Measurements from ENCODE around the gene UTY.

UTY gene

GRCh38 chrY:13250421-13250820, 229.4 kb downstream of the UTY start:
- TF ChIP-seq ZNF549 (tag by site-specific recombination; IDR thresholded peaks at IDR 0.05) (no peak), ZNF37A (tag by site-specific recombination; IDR thresholded peaks at IDR 0.05) (no peak), ZNF596 (tag by site-specific recombination; IDR thresholded peaks at IDR 0.05) (no peak), ZNF112 (tag by site-specific recombination; IDR thresholded peaks at IDR 0.05) (no peak), ZNF16 (tag by site-specific recombination; IDR thresholded peaks at IDR 0.05; ENCODE audit: low read depth) (no peak), ZNF248 (tag by site-specific recombination; IDR thresholded peaks at IDR 0.05) (no peak), IKZF3 (tag by site-specific recombination; IDR thresholded peaks at IDR 0.05) (no peak), MYNN (tag by site-specific recombination; IDR thresholded peaks at IDR 0.05; ENCODE audit: borderline replicate concordance) (no peak), REST (tag by site-specific recombination; IDR thresholded peaks at IDR 0.05) (no peak), TCF7L2 (IDR thresholded peaks at IDR 0.05; ENCODE audit: borderline replicate concordance, low read depth, low read length) (no peak), MEIS1 (CRISPR knock-in tag; IDR thresholded peaks at IDR 0.05; ENCODE audit: borderline replicate concordance) (no peak), ZSCAN16 (tag by site-specific recombination; IDR thresholded peaks at IDR 0.05) (no peak), ZNF513 (tag by site-specific recombination; IDR thresholded peaks at IDR 0.05) (no peak), ZSCAN4 (tag by site-specific recombination; IDR thresholded peaks at IDR 0.05) (no peak), ZNF571 (tag by site-specific recombination; IDR thresholded peaks at IDR 0.05) (no peak), ZFP69B (tag by site-specific recombination; IDR thresholded peaks at IDR 0.05) (no peak)
- Histone ChIP-seq H3K27ac (ENCODE audit: extremely low read depth, low read depth, low read length) (no peak overlapping the region), H3K36me3 (ENCODE audit: control insufficient read depth in 2 of 2, insufficient read depth in 1 of 2, low read length in 2 of 2) (no peaks in the 10 kb centered on the region), H3K4me1 (ENCODE audit: control insufficient read depth, insufficient read depth, low read length) (no peaks in the 10 kb centered on the region), H3K9me3 (ENCODE audit: control insufficient read depth, insufficient read depth, low read depth, low read length) (no peaks in the 10 kb centered on the region), H3K4me3 (ENCODE audit: low read depth, low read length) (no peak overlapping the region)
- ChIA-PET CTCF (no interaction called here), POLR2A (no interaction called here)

- H3K36me3 ChIP-seq (ENCODE audit: control insufficient read depth in 2 of 2, insufficient read depth in 1 of 2, low read length in 2 of 2) = no peaks in the 10 kb centered on the region
- ChIA-PET CTCF (no interaction called here), POLR2A (no interaction called here)
- no peak overlapping the region for H3K4me3 ChIP-seq (ENCODE audit: low read depth, low read length)
- no peak overlapping the region for H3K27ac ChIP-seq (ENCODE audit: extremely low read depth, low read depth, low read length)
- no peaks in the 10 kb centered on the region for H3K9me3 ChIP-seq (ENCODE audit: control insufficient read depth, insufficient read depth, low read depth, low read length)
- no peaks in the 10 kb centered on the region for H3K4me1 ChIP-seq (ENCODE audit: control insufficient read depth, insufficient read depth, low read length)
- no peak for TF ChIP-seq ZNF184 (tag by site-specific recombination; IDR thresholded peaks at IDR 0.05)
- TF ChIP-seq ZNF324 (tag by site-specific recombination; IDR thresholded peaks at IDR 0.05) = no peak
- TF ChIP-seq SALL2 (tag by site-specific recombination; IDR thresholded peaks at IDR 0.05; ENCODE audit: borderline replicate concordance) = no peak
- TF ChIP-seq HOXA7 (CRISPR knock-in tag; IDR thresholded peaks at IDR 0.05; ENCODE audit: borderline replicate concordance) = no peak
- no peak for TF ChIP-seq ZNF549 (tag by site-specific recombination; IDR thresholded peaks at IDR 0.05)
- TF ChIP-seq ZNF239 (tag by site-specific recombination; IDR thresholded peaks at IDR 0.05) = no peak
- no peak for TF ChIP-seq ZBTB8A (tag by site-specific recombination; IDR thresholded peaks at IDR 0.05)
- TF ChIP-seq ZNF449 (tag by site-specific recombination; IDR thresholded peaks at IDR 0.05) = no peak
- no peak for TF ChIP-seq ELK4 (IDR thresholded peaks at IDR 0.05; ENCODE audit: borderline replicate concordance, low read depth, low read length)
- TF ChIP-seq ZNF26 (tag by site-specific recombination; IDR thresholded peaks at IDR 0.05) = no peak
- no peak for TF ChIP-seq ZNF416 (tag by site-specific recombination; IDR thresholded peaks at IDR 0.05)
- no peak for TF ChIP-seq ZNF777 (tag by site-specific recombination; IDR thresholded peaks at IDR 0.05; ENCODE audit: borderline replicate concordance)
Measured at GRCh38 chrY:13243716-13244115, 236.1 kb downstream of the UTY start.
